Measurements from ENCODE around the gene SHROOM1.

GRCh38 chr5:132873119-132873929, 42.9 kb upstream of the SHROOM1 start, which contains the start of gene LEAP2:
- TF ChIP-seq CTCF (IDR thresholded peaks at IDR 0.05) (no peak), EZH2 (IDR thresholded peaks at IDR 0.05; ENCODE audit: borderline replicate concordance, insufficient read depth, low read depth, low read length, poor library complexity, severe bottlenecking) (no peak)

Data from B cell (primary cell).